Measurements from ENCODE around the gene NF2.

NF2 gene

DNA sequence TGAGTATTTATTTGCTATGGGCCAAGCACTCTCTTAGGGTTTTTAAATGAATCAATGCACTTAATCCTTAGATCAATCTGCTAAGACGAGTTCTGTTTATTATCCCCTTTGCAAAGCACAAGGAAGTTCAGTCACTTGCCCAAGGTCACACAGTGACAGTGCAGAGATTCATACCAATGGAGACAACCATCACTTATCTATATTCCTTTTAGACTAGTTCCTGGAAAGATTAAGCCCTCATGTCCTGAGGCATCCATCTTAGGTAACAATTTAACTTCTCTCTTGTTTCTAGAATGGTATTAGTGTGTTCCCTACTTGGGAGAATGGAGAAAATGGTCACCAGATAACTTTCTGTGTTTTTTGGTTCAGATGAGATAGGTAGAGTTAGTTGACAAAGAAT is 28.3 kb downstream of the NF2 start:
- no peak for DNase-seq (ENCODE audit: low spot score)

DNA sequence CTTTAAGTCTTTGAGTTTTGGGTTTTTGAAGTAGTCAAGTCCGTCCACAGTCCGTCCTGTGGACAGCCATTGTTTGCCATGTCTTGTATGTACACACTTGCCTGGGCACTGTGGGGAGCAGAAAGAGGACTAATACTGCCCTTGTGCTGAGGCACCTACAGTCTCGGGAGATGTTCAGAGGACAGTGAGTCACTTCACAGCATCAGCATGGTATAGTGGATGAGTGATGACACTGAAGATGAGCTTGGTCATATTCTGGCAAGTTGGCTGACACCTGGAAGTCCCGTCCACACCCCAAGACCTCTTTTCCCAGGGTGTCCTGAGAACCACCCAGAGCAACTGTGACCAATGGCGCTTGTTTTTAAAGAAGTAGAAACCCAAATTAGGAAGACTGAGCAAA is 29.2 kb downstream of the NF2 start:
- no peak for DNase-seq (ENCODE audit: low spot score)

GRCh38 chr22:29633514-29634312 is 30.3 kb downstream of the NF2 start:
- DNase-seq (ENCODE audit: low spot score): no peak

DNA sequence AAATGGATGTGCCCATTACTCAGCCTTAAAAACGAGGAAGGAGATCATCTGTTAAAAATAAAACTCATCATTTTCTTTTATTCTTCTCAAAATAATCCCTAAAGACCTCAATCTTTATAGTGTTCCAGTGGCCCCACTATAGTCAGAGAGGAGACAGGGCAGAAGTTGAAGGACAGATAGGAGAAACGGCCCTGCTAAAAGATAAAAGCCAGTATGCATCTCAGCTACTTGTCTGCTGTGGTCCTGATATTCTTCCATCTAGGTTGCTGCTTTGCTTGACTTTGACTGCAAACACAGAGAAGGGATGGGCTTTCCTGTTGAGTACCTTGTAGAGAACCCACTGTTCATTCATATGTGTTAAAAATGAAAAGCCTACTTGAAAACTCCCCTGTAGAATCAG is 31.4 kb downstream of the NF2 start:
- no peak for DNase-seq (ENCODE audit: low spot score)

GRCh38 chr22:29635734-29636357 is 32.4 kb downstream of the NF2 start:
- DNase-seq (ENCODE audit: low spot score): peak; percentile 64

DNA sequence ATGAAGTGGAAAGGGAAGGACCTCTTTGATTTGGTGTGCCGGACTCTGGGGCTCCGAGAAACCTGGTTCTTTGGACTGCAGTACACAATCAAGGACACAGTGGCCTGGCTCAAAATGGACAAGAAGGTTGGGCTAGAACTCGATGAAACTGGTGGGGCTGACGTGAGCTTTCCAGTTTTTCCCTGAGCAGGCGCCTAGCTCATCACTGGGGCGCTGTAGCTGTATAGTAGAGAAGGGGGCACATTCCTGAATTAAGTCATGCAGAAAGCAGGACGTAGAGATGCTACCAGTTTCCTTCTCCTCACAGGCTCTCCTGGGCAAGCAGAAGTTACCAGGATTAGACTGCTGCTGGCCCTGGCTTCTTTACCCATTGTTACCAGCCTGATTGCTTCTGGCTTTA is 33.3 kb downstream of the NF2 start:
- DNase-seq (ENCODE audit: low spot score): no peak

DNA sequence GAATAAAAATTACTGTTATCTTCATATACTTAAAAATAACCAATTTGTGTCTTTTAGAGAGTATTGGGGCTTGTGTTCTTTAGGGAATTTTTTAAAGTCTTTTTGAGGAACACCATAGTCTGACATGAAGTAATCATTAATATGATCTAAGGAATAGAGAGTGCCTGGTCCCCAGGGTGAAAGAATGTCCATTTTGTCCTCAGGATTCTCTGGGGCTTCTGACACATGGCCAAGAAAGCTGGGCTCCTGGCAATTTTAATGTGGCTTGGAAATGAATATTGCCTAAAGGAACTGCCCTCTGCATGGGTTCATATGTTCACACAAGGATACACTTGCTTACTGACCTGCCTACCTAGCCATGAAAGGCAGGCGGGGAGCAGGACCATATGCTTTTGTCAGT is 33.7 kb downstream of the NF2 start:
- no peak for DNase-seq (ENCODE audit: low spot score)

GRCh38 chr22:29638678-29639077 is 35.2 kb downstream of the NF2 start:
- DNase-seq (ENCODE audit: low spot score): no peak

- no peak for DNase-seq (ENCODE audit: low spot score)
Measured at GRCh38 chr22:29639096-29639495, 35.7 kb downstream of the NF2 start.

- DNase-seq (ENCODE audit: low spot score): no peak
Measured at GRCh38 chr22:29641042-29641699, 37.7 kb downstream of the NF2 start.

- DNase-seq (ENCODE audit: low spot score): no peak
Measured at GRCh38 chr22:29641700-29642330, 38.4 kb downstream of the NF2 start.

- no peak for DNase-seq (ENCODE audit: low spot score)
Measured at GRCh38 chr22:29642694-29643093, 39.3 kb downstream of the NF2 start.

GRCh38 chr22:29647954-29648737 is 44.7 kb downstream of the NF2 start:
- DNase-seq (ENCODE audit: low spot score): no peak

DNA sequence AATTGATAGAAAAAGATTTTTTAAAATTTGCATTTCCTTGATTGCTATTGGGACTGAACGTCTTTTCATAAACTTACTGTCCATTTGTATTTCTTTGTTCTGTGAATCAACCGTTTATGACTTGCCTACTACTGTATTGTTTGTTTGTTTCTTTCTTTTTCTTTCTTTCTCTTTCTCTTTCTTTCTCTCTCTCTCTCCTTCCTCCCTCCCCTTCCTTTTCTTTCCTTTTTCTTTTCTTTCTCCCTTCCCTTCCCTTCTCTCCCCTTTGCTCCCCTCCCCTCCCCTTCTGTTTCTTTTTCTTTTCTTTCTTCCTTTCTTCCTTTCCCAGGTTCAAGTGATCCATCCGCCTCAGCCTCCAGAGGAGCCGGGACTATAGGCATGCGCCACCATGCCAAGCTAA is 46.9 kb downstream of the NF2 start:
- DNase-seq (ENCODE audit: low spot score): no peak

DNA sequence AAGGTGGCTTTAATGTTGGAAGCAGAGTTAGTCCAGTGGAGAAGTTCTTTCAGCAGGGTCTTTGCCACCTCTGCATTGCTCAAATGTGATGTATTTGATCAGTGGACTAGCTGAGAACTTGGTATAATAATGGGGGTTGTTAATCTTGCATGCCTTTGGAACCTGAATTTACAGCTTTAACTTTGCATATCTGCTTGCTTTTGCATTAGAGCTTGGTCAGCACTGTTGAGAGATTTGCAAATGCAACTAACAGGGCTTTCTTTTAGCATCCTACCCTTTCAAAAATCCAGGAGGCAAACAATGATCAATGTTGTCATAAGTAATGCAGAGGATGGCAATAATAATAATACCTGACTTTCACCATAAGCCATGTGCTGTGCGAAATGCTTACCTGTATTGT is 48.2 kb downstream of the NF2 start:
- DNase-seq (ENCODE audit: low spot score): no peak

DNA sequence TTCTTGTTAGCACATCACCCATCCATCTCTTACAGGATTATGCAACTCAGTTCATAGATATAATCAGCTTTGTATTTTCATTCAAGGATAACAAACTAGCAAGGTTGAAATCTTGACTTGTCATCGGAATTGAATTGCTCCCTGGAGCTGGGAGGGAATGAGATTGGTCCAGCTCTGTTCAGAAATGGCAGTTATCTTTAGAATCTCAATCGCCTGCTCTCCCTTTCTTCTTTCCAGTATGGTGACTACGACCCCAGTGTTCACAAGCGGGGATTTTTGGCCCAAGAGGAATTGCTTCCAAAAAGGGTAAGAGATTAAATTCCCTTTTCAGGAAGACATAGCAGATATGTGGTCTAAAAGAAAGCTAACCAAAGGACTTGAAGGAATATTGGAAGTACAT is 51.0 kb downstream of the NF2 start:
- DNase-seq (ENCODE audit: low spot score): no peak

- DNase-seq (ENCODE audit: low spot score): no peak
Measured at GRCh38 chr22:29654882-29655281, 51.4 kb downstream of the NF2 start.

DNA sequence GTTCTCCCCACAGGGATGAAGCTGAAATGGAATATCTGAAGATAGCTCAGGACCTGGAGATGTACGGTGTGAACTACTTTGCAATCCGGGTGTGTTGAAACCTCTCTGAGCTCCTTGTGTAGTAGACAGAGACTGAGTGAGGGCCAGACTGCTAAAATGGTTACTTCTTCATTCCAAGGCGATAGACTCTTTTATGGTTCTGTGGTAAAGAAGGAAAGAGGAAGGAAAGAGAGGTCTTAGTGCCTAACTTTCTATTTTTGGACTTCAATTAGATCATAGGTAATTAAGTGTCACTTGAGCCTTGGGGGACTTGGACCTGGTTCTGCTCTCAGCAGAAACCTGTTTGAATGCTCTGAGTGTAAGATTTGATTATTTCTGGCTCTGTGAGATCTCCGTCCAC is 54.7 kb downstream of the NF2 start:
- DNase-seq (ENCODE audit: low spot score): no peak

DNA sequence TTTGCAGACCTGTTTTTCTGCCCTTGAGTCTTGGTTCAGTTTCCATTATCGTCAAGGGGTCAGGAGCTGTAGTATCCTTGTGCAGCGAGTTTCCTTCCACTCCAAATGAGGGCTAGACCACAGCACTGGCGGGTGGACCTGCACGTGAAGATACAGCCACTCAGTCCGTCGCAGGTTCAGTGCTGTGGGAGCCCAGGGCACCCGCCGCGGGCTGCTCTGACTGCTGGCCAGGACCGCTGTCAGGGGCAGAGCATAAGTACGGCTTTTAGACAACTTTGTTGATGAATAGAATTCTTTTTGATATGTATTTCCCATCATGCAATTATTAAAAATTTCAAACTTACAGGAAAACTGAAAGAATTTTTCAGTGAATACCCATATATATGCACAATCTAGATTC is 56.6 kb downstream of the NF2 start:
- DNase-seq (ENCODE audit: low spot score): no peak

DNA sequence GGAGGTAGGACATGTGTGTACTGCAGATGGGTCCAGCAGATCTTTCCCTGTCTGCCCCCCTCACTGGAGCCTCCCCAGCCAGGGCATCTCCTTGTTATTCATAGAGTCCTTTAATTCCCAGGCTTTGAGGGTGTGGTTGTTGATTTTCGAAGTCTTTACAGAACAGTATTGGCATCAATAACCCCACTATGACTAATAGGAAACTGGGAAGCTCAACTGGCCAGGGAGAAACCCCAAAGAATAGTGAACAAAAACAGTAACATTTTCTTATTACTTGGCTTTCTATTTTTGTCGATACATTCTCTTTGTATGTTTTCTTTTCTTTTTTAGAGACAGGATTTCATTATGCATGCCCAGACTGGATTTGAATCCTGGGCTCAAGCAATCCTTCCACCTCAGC is 57.9 kb downstream of the NF2 start:
- DNase-seq (ENCODE audit: low spot score): no peak

GRCh38 chr22:29663180-29663821 is 59.9 kb downstream of the NF2 start:
- DNase-seq (ENCODE audit: low spot score): no peak

DNA sequence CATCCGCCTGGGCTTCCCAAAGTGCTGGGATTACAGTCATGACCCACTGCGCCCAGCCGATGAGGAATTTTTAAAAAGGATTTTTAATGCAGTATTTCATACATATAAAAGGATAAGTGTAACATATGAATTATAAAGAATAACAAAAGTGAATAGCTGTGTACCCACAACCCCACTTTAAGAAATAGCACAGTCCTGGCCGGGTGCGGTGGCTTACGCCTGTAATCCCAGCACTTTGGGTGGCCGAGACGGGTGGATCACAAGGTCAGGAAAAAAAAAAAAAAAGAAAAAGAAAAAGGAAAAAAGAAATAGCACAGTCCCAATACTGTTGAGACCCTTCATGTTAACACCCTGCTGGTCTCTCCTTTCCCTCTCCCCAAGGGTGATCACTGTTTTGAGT is 62.1 kb downstream of the NF2 start:
- DNase-seq (ENCODE audit: low spot score): no peak
